ENCODE results near the gene LENG1.

- TF ChIP-seq, protein P1, sequence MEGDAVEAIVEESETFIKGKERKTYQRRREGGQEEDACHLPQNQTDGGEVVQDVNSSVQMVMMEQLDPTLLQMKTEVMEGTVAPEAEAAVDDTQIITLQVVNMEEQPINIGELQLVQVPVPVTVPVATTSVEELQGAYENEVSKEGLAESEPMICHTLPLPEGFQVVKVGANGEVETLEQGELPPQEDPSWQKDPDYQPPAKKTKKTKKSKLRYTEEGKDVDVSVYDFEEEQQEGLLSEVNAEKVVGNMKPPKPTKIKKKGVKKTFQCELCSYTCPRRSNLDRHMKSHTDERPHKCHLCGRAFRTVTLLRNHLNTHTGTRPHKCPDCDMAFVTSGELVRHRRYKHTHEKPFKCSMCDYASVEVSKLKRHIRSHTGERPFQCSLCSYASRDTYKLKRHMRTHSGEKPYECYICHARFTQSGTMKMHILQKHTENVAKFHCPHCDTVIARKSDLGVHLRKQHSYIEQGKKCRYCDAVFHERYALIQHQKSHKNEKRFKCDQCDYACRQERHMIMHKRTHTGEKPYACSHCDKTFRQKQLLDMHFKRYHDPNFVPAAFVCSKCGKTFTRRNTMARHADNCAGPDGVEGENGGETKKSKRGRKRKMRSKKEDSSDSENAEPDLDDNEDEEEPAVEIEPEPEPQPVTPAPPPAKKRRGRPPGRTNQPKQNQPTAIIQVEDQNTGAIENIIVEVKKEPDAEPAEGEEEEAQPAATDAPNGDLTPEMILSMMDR (IDR thresholded peaks at IDR 0.05; ENCODE audit: low read length): no peak
- TF ChIP-seq EZH2 (optimal IDR thresholded peaks at IDR 0.05; ENCODE audit: low read depth, low read length) (no peak), EZH2phosphoT487 (IDR thresholded peaks at IDR 0.05; ENCODE audit: low read length) (no peak)
These were observed 2.6 kb downstream of the LENG1 start for GRCh38 chr19:54156953-54157352.
